PFSK-1 (cell line): Measurements from ENCODE around the gene NME9.

Experiments
- POLR2AphosphoS5 ChIP-seq: IDR thresholded peaks from 2 replicates; pipeline ENCODE4 v1.6.1; 2012; ENCODE audit warnings: low read depth, mild to moderate bottlenecking, control low read depth, low read length, moderate library complexity
- SIN3A ChIP-seq: IDR thresholded peaks from 2 replicates; pipeline ENCODE4 v1.6.1; 2012; ENCODE audit warnings: mild to moderate bottlenecking, low read length, moderate library complexity, borderline replicate concordance; ENCODE audit not compliant: insufficient read depth
- TAF1 ChIP-seq: IDR thresholded peaks from 2 replicates; pipeline ENCODE4 v1.6.1; 2012; ENCODE audit warnings: low read length, control low read depth, borderline replicate concordance; ENCODE audit not compliant: insufficient read depth

DNA sequence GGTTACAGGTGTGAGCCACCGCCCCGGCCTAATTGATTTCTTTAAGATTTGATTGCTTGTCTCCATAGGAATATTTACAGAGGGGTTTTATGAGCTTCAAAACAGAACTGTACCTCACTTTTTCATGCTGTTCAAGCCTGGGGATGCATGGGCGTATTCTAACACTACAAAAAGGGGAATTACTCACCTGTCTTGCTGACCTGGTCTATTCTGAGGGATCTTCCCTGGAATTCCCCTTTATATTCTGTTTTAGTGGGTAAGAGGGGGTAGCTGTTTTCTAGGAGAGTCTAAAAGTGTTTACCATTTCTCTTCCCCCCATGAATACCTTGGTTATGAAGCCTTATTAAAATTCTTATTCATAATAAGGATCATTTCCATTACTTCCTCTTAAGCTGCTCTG lies 48.1 kb downstream of the NME9 start:
- TF ChIP-seq POLR2AphosphoS5 = no peak
- TF ChIP-seq SIN3A = no peak
- TF ChIP-seq TAF1 = no peak
